Subcutaneous abdominal adipose tissue (tissue), 5 donors: Measurements from ENCODE around the gene ZCCHC24.

Experiments
- H3K27ac ChIP-seq: one replicate; pipeline ENCODE4 v1.7.0; 2013; ENCODE audit warnings: low read depth, mild to moderate bottlenecking, inconsistent platforms, low read length, moderate library complexity
- H3K27me3 ChIP-seq, 5 donors: one replicate each; pipeline ENCODE4 v1.7.0; 2013; ENCODE audit warnings: low read length in 5 of 5, inconsistent platforms in 1 of 5; ENCODE audit not compliant: control insufficient read depth in 5 of 5, insufficient read depth in 4 of 5
- H3K36me3 ChIP-seq, 5 donors: one replicate each; pipeline ENCODE4 v1.7.0; 2013; ENCODE audit warnings: low read length in 5 of 5; ENCODE audit not compliant: control insufficient read depth in 5 of 5, insufficient read depth in 5 of 5
- H3K4me1 ChIP-seq, 5 donors: one replicate each; pipeline ENCODE4 v1.7.0; 2013; ENCODE audit warnings: low read length in 5 of 5, mild to moderate bottlenecking in 3 of 5, moderate library complexity in 1 of 5; ENCODE audit not compliant: control insufficient read depth in 5 of 5, insufficient read depth in 5 of 5
- H3K4me3 ChIP-seq, 5 donors: one replicate each; pipeline ENCODE4 v1.7.0; 2013; ENCODE audit warnings: low read length in 5 of 5, low read depth in 1 of 5
- H3K9ac ChIP-seq, 5 donors: one replicate each; pipeline ENCODE4 v1.7.0; 2013; ENCODE audit warnings: low read length in 5 of 5, mild to moderate bottlenecking in 4 of 5, moderate library complexity in 3 of 5
- H3K9me3 ChIP-seq, 5 donors: one replicate each; pipeline ENCODE4 v1.7.0; 2013; ENCODE audit warnings: low read length in 5 of 5; ENCODE audit not compliant: control insufficient read depth in 5 of 5
- donor health status: healthy.
- donor health status: healthy.
- donor health status: healthy.
- donor health status: healthy.
- donor health status: healthy.

ZCCHC24 gene

DNA sequence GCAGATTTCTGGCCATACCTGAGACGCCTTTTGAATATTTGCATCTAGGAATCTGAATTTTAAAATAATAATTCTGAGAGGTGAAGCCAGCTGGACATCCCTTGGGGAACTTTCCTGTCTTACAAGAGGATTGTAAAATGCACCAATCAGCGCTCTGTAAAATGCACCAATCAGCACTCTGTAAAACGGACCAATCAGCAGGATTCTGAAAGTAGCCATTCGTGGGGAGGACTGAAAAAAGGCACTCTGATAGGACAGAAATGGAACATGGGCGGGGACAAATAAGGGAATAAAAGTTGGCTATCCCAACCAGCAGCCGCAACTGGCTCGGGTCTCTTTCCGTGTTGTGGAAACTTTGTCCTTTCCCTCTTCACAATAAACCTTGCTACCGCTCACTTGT is 88.2 kb downstream of the ZCCHC24 start:
- H3K9me3 ChIP-seq, result no peaks in the 10 kb centered on the region
- H3K36me3 ChIP-seq, result peaks cover 2 to 37% (median 28%) of the 10 kb centered on the region in 5 donors
- H3K27me3 ChIP-seq, result no peaks in the 10 kb centered on the region
- no peak overlapping the region for H3K9ac ChIP-seq
- H3K27ac ChIP-seq, result no peak overlapping the region
- no peak overlapping the region for H3K4me3 ChIP-seq
- H3K4me1 ChIP-seq, result peaks cover 0 to 8% (median under 1%) of the 10 kb centered on the region in 5 donors

DNA sequence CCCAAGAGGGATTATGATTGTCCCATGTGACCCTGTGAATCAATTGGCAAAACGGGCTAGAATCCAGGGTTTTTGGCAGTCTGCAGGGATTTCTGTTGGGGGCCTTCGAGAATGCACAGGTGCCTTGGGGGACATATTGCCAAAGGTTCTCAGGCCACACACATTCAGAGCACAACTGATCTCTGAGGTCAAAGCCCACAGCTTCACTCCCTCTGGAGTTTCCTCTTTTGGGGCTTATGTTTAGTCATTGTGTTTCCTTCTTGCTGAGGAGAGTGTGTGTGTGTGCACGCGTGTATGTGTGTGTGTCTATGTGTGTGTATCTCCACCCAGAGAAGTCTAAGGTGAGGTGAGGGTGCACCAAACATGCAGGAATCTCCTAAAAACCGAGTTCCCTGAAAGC is 89.3 kb downstream of the ZCCHC24 start:
- Histone ChIP-seq H3K27ac (no peak overlapping the region), H3K36me3 (peaks cover 2 to 47% (median 38%) of the 10 kb centered on the region in 5 donors), H3K9me3 (no peaks in the 10 kb centered on the region), H3K4me1 (peaks cover 0 to 8% (median 2%) of the 10 kb centered on the region in 5 donors), H3K27me3 (no peaks in the 10 kb centered on the region), H3K4me3 (no peak overlapping the region), H3K9ac (no peak overlapping the region)

GRCh38 chr10:79355420-79356017 is 89.9 kb downstream of the ZCCHC24 start:
- Histone ChIP-seq H3K36me3 (peaks cover 2 to 52% (median 42%) of the 10 kb centered on the region in 5 donors), H3K4me3 (no peak overlapping the region), H3K9ac (no peak overlapping the region), H3K27me3 (no peaks in the 10 kb centered on the region), H3K27ac (no peak overlapping the region), H3K4me1 (peaks cover 0 to 8% (median 2%) of the 10 kb centered on the region in 5 donors), H3K9me3 (no peaks in the 10 kb centered on the region)

DNA sequence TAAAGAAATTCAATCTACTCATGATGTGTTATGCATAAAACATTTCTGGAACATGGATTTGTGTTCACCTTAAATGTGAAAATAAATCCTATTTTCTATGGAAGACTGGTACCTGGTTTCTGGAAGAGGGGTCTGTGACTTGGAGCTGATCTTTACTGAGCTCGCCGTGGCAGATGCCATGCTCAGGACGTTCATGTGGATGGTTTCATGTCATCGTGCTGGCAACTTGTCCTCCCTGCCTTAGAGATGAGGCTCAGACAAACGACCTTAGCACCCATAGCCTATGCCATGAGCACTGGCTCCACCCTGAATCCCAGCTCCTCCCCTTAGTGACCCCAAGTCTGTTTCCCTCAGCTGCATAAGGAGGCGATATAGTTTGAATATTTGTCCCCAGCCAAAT is 90.8 kb downstream of the ZCCHC24 start:
- Histone ChIP-seq H3K4me3 (no peak overlapping the region), H3K36me3 (peaks cover 2 to 61% (median 51%) of the 10 kb centered on the region in 5 donors), H3K27ac (no peak overlapping the region), H3K4me1 (peaks cover 0 to 8% (median 4%) of the 10 kb centered on the region in 5 donors), H3K9ac (no peak overlapping the region), H3K27me3 (no peaks in the 10 kb centered on the region), H3K9me3 (no peaks in the 10 kb centered on the region)

GRCh38 chr10:79354141-79354540 is 91.3 kb downstream of the ZCCHC24 start:
- no peak overlapping the region for H3K9ac ChIP-seq
- H3K36me3 ChIP-seq, result peaks cover 2 to 66% (median 56%) of the 10 kb centered on the region in 5 donors
- H3K4me3 ChIP-seq, result no peak overlapping the region
- H3K27ac ChIP-seq, result no peak overlapping the region
- no peaks in the 10 kb centered on the region for H3K27me3 ChIP-seq
- no peaks in the 10 kb centered on the region for H3K9me3 ChIP-seq
- H3K4me1 ChIP-seq, result peaks cover 0 to 13% (median 8%) of the 10 kb centered on the region in 5 donors

DNA sequence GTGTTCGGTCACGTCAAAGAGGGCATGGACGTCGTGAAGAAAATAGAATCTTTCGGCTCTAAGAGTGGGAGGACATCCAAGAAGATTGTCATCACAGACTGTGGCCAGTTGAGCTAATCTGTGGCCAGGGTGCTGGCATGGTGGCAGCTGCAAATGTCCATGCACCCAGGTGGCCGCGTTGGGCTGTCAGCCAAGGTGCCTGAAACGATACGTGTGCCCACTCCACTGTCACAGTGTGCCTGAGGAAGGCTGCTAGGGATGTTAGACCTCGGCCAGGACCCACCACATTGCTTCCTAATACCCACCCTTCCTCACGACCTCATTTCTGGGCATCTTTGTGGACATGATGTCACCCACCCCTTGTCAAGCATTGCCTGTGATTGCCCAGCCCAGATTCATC is 91.7 kb downstream of the ZCCHC24 start:
- Histone ChIP-seq H3K27me3 (no peaks in the 10 kb centered on the region), H3K36me3 (peaks cover 2 to 66% (median 58%) of the 10 kb centered on the region in 5 donors)

GRCh38 chr10:79353000-79353406 is 92.4 kb downstream of the ZCCHC24 start:
- no peak overlapping the region for H3K27ac ChIP-seq
- H3K4me1 ChIP-seq, result peaks cover 3 to 24% (median 20%) of the 10 kb centered on the region in 5 donors
- no peaks in the 10 kb centered on the region for H3K9me3 ChIP-seq
- no peak overlapping the region for H3K4me3 ChIP-seq
- H3K27me3 ChIP-seq, result no peaks in the 10 kb centered on the region
- no peak overlapping the region for H3K9ac ChIP-seq
- peaks cover 2 to 66% (median 58%) of the 10 kb centered on the region in 5 donors for H3K36me3 ChIP-seq

More for the DNA sequence above, 91.7 kb downstream of the ZCCHC24 start:
- Histone ChIP-seq H3K9me3 (no peaks in the 10 kb centered on the region), H3K4me3 (no peak overlapping the region), H3K4me1 (peaks cover 0 to 17% (median 13%) of the 10 kb centered on the region in 5 donors), H3K9ac (no peak overlapping the region), H3K27ac (no peak overlapping the region)

- Histone ChIP-seq H3K27me3 (no peaks in the 10 kb centered on the region), H3K27ac (no peak overlapping the region), H3K36me3 (peaks cover 2 to 64% (median 58%) of the 10 kb centered on the region in 5 donors), H3K9ac (no peak overlapping the region), H3K4me1 (peaks cover 3 to 28% (median 24%) of the 10 kb centered on the region in 5 donors), H3K4me3 (no peak overlapping the region), H3K9me3 (no peaks in the 10 kb centered on the region)
Observed at GRCh38 chr10:79352035-79352877, 93.2 kb downstream of the ZCCHC24 start.

GRCh38 chr10:79351332-79351731 is 94.1 kb downstream of the ZCCHC24 start:
- Histone ChIP-seq H3K36me3 (peaks cover 2 to 64% (median 58%) of the 10 kb centered on the region in 5 donors), H3K9ac (no peak overlapping the region), H3K4me1 (peaks cover 4 to 35% (median 32%) of the 10 kb centered on the region in 5 donors)

More at GRCh38 chr10:79351332-79351731, 94.1 kb downstream of the ZCCHC24 start:
- Histone ChIP-seq H3K4me3 (no peak overlapping the region), H3K9me3 (no peaks in the 10 kb centered on the region), H3K27ac (no peak overlapping the region), H3K27me3 (no peaks in the 10 kb centered on the region)
